GM10266 (cell line): ENCODE data around the gene IKBIP.
"Not testable (repeated sequence)": the region's sequence is repeated elsewhere in the genome, so short reads cannot be mapped to it uniquely, and the experiment has no call there.

Experiments used
- DNase-seq: peaks from one replicate; pipeline ENCODE4 v3.0.0; 2012; ENCODE audit errors: extremely low spot score
- CTCF ChIP-seq: IDR thresholded peaks from 2 replicates; pipeline ENCODE4 v1.5.1; 2012; ENCODE audit warnings: mild to moderate bottlenecking, low read depth; ENCODE audit not compliant: control insufficient read depth, insufficient read depth; ENCODE audit errors: missing control alignments

Gene IKBIP

DNA sequence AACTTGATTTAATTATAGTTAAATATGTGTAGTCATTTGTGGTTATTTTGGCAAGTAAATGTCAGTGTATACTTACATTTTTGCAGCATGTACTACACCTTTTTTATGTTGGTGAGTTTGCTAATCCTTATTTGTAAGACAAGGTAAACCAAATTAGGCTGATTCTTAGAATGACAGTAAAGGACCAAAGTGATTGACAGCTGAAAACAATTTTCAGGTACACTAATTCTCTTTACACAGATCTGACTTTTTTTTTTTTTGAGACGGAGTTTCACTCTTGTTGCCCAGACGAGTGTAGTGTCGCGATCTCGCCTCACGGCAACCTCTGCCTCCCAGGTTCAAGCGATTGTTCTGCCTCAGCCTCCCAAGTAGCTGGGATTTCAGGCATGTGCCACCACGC lies 42.7 kb downstream of the IKBIP start:
- DNase-seq, result no peak
- no peak for TF ChIP-seq CTCF

DNA sequence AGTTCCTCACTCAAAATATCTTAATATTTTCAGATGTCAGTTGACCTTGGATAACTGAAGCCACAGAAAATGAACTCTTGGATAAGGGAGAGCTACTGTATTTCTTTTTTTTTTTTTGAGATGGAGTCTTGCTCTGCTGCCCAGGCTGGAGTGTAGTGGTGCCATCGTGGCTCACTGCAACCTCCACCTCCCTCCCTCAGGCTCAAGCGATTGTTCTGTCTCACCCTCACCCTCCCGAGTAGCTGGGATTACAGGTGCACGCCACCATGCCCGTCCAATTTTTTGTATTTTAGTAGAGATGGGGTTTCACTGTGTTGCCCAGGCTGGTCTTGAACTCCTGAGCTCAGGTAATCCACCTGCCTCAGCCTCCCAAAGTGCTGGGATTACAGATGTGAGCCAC lies 47.3 kb downstream of the IKBIP start:
- DNase-seq, result not testable (repeated sequence)

GRCh38 chr12:98595243-98595988 lies 49.2 kb downstream of the IKBIP start:
- no peak for DNase-seq
- TF ChIP-seq CTCF, result no peak

DNA sequence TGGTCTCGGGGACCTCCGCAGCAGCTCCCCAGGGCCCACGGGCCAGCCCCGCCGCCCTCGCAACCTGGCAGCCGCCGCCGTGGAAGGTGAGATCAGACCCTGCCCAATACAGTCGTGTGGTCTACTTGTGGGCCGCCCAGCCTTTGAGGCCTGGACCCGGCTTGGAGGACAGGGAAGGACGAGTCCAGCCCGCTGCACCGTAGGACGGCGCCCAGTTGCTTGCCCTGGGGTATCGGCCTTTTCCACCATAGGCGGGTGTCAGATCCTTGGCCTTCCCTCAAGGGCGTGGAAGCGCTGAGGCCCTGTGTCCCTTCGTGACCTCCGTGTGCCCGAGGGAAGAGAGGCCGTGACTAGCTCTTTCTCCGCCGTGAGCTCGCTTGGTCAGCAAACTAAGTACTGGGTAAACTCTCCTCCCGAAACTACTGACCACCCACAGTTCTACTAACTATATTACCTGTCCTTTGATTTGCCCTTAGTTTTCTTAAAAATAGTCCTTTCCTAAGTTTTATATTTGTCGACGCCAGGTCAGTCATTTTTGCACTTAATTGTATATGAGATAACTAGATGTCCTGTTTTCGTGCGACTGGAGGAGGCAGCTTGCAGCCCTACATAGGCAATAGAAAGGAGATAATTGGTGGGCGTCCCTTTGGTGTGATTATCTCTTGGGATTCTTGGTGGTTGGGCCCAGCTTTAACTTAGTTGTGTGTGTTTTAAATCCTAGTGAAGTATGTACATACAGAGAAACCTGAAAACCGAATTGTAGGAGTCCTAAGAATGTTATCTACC lies 50.3 kb downstream of the IKBIP start:
- no peak for TF ChIP-seq CTCF
- no peak for DNase-seq

DNA sequence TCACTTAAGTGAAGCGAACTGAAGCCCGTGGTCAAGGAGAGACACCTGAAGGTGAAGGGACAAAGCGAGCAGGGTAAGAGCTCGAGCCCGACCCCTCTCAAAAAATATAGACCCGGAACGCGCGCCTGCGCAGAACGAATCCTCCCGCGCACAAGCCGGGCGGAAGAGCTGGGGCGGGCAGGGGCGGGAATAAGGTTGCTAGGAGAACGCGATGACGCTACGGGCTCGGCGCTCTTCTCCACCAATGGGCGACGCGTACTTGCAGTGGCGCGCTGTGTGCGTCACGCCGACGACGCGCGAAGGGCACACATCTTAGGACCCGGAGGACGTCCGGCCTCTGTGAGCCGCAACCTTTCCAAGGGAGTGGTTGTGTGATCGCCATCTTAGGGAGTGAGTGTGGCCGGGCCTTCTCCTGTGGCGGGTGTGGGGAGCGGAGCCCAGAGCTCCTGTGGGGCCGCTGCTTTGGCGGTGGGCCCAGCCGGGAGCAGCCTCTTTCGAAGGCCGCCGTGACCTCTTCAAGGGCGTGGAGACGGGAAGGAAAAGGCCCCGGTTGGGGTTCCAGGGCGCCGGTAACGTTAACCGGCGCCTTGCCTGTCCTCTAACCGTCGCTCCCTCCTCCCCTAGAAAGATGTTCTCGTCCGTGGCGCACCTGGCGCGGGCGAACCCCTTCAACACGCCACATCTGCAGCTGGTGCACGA lies 51.1 kb downstream of the IKBIP start, which contains the start of gene SLC25A3:
Gene SLC25A3, plus strand, starts transcription at position 336 of the 699 bp plus-strand sequence. Its CDS starts 293 bp downstream, at position 629.
- no peak for TF ChIP-seq CTCF
- peak; percentile 93 for DNase-seq

GRCh38 chr12:98592825-98593322 lies 51.7 kb downstream of the IKBIP start:
- DNase-seq, result no peak
- no peak for TF ChIP-seq CTCF

- no peak for TF ChIP-seq CTCF
- no peak for DNase-seq
These were observed 53.4 kb downstream of the IKBIP start for GRCh38 chr12:98591209-98591608.
